ENCODE data around the gene HECW1. TPM values are rescaled to one million over a fixed set of nuclear protein-coding genes. Genes with fewer than 3 reads are reported as not detected.

Gene HECW1
- total RNA-seq, 3 donors from 2014 or later: 0.48 to 1.9 (median 0.66) TPM

- Histone ChIP-seq H3K4me1 (no peaks in the 10 kb centered on the region), H3K36me3 (no peaks in the 10 kb centered on the region), H3K27ac (no peak overlapping the region), H3K9me3 (no peaks in the 10 kb centered on the region), H3K4me3 (no peak overlapping the region), H3K27me3 (no peaks in the 10 kb centered on the region)
- TF ChIP-seq POLR2AphosphoS5 (IDR thresholded peaks at IDR 0.05): no peak
- intact Hi-C loops (cut with DNase I; ENCODE audit: low total_unique reads): no loop called here
- no peak for DNase-seq (ENCODE audit: low spot score in 2 of 2)
Observed at GRCh38 chr7:43417455-43417854, 305.0 kb downstream of the HECW1 start.

GRCh38 chr7:43430411-43430810, 318.0 kb downstream of the HECW1 start:
- Histone ChIP-seq H3K27ac (no peak overlapping the region), H3K4me3 (no peak overlapping the region), H3K27me3 (no peaks in the 10 kb centered on the region), H3K4me1 (no peaks in the 10 kb centered on the region), H3K36me3 (no peaks in the 10 kb centered on the region), H3K9me3 (no peaks in the 10 kb centered on the region)
- no peak for TF ChIP-seq POLR2AphosphoS5 (IDR thresholded peaks at IDR 0.05)
- intact Hi-C loops (cut with DNase I; ENCODE audit: low total_unique reads): no loop called here
- no peak for DNase-seq (ENCODE audit: low spot score in 2 of 2)

- Histone ChIP-seq H3K4me3 (no peak overlapping the region), H3K4me1 (no peaks in the 10 kb centered on the region), H3K9me3 (no peaks in the 10 kb centered on the region), H3K27me3 (no peaks in the 10 kb centered on the region), H3K36me3 (no peaks in the 10 kb centered on the region), H3K27ac (no peak overlapping the region)
- intact Hi-C loops (cut with DNase I; ENCODE audit: low total_unique reads): no loop called here
- DNase-seq (ENCODE audit: low spot score in 2 of 2): no peak
- TF ChIP-seq POLR2A (IDR thresholded peaks at IDR 0.05) (no peak), POLR2AphosphoS5 (IDR thresholded peaks at IDR 0.05) (no peak)
- TF ChIP-seq, protein P1, sequence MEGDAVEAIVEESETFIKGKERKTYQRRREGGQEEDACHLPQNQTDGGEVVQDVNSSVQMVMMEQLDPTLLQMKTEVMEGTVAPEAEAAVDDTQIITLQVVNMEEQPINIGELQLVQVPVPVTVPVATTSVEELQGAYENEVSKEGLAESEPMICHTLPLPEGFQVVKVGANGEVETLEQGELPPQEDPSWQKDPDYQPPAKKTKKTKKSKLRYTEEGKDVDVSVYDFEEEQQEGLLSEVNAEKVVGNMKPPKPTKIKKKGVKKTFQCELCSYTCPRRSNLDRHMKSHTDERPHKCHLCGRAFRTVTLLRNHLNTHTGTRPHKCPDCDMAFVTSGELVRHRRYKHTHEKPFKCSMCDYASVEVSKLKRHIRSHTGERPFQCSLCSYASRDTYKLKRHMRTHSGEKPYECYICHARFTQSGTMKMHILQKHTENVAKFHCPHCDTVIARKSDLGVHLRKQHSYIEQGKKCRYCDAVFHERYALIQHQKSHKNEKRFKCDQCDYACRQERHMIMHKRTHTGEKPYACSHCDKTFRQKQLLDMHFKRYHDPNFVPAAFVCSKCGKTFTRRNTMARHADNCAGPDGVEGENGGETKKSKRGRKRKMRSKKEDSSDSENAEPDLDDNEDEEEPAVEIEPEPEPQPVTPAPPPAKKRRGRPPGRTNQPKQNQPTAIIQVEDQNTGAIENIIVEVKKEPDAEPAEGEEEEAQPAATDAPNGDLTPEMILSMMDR (IDR thresholded peaks at IDR 0.05): no peak
Observed at GRCh38 chr7:43431020-43431595, 318.7 kb downstream of the HECW1 start.

- Histone ChIP-seq H3K36me3 (no peaks in the 10 kb centered on the region), H3K27ac (no peak overlapping the region), H3K9me3 (no peaks in the 10 kb centered on the region), H3K4me1 (no peaks in the 10 kb centered on the region), H3K4me3 (no peak overlapping the region), H3K27me3 (no peaks in the 10 kb centered on the region)
- no peak for TF ChIP-seq POLR2A (IDR thresholded peaks at IDR 0.05)
- TF ChIP-seq, protein P1 (IDR thresholded peaks at IDR 0.05): no peak
- TF ChIP-seq POLR2AphosphoS5 (IDR thresholded peaks at IDR 0.05): no peak
- DNase-seq (ENCODE audit: low spot score in 2 of 2): no peak
- intact Hi-C loops (cut with DNase I; ENCODE audit: low total_unique reads): no loop called here
Observed at GRCh38 chr7:43433639-43434038, 321.2 kb downstream of the HECW1 start.

GRCh38 chr7:43437001-43437400, 324.6 kb downstream of the HECW1 start:
- DNase-seq (ENCODE audit: low spot score in 2 of 2): no peak
- intact Hi-C loops (cut with DNase I; ENCODE audit: low total_unique reads): no loop called here
- Histone ChIP-seq H3K4me1 (no peaks in the 10 kb centered on the region), H3K4me3 (no peak overlapping the region), H3K9me3 (no peaks in the 10 kb centered on the region), H3K27ac (no peak overlapping the region), H3K36me3 (no peaks in the 10 kb centered on the region), H3K27me3 (no peaks in the 10 kb centered on the region)
- TF ChIP-seq POLR2A (IDR thresholded peaks at IDR 0.05) (no peak), POLR2AphosphoS5 (IDR thresholded peaks at IDR 0.05) (no peak)
- TF ChIP-seq, protein P1 (IDR thresholded peaks at IDR 0.05): no peak

DNA sequence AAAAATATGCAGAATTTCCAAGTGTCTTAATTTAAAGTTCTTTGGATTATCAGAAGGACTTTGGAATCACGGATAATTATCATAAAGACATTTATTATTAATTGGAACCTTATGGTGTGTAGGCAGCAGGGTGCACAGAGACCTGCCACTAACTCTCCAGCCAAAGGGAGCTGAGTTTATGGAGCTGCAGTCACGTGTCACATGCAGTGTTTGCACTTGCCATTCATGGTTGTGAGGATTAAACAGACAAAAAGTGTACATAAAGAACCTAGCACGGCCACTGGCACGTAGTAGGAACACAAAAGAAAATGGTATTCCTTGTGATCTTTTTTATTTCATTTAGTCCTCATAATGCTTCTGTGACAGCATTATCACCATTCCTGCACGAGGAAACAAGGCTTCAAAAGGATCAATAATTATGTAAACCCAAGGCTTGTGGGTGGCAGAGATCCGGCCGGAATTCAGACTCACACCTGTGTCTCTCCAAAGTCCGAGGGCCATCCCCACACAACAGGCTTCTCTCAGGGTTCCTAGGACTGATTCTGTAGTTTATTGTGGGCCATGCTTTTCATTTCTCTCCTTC, 326.5 kb downstream of the HECW1 start:
- Histone ChIP-seq H3K4me3 (no peak overlapping the region), H3K36me3 (no peaks in the 10 kb centered on the region), H3K27me3 (no peaks in the 10 kb centered on the region), H3K27ac (no peak overlapping the region), H3K4me1 (no peaks in the 10 kb centered on the region), H3K9me3 (no peaks in the 10 kb centered on the region)
- intact Hi-C loops (cut with DNase I; ENCODE audit: low total_unique reads): no loop called here
- TF ChIP-seq, protein P1 (IDR thresholded peaks at IDR 0.05): no peak
- no peak for TF ChIP-seq POLR2AphosphoS5 (IDR thresholded peaks at IDR 0.05)
- TF ChIP-seq POLR2A (IDR thresholded peaks at IDR 0.05): no peak
- DNase-seq (ENCODE audit: low spot score in 2 of 2): no peak

All from breast epithelium (tissue), 4 donors.